T-helper 1 cell (primary cell): ENCODE data around the gene ZNF600.
"Not testable (repeated sequence)": the region's sequence is repeated elsewhere in the genome, so short reads cannot be mapped to it uniquely, and the experiment has no call there.

Source experiments
- DNase-seq, 5 donors: peaks; one replicate each; pipeline ENCODE4 v3.0.0-alpha.2; 2012 to 2020

Gene ZNF600

GRCh38 chr19:52741951-52742485, 44.6 kb downstream of the ZNF600 start:
- DNase-seq: no peak

GRCh38 chr19:52741371-52741770, 45.2 kb downstream of the ZNF600 start:
- DNase-seq: not testable (repeated sequence)

GRCh38 chr19:52739576-52739975, 47.0 kb downstream of the ZNF600 start:
- DNase-seq: no peak

- no peak for DNase-seq
Measured at GRCh38 chr19:52735734-52736133, 50.9 kb downstream of the ZNF600 start.

GRCh38 chr19:52734893-52735661, 51.5 kb downstream of the ZNF600 start, which contains the start of gene ZNF611:
Gene ZNF611 (minus strand): TSS chr19:52735044. CDS start chr19:52715894, 19,150 bp downstream.
- peak; percentile 95 to 99 (median 97) for DNase-seq

GRCh38 chr19:52734331-52734892, 52.2 kb downstream of the ZNF600 start:
- no peak for DNase-seq

- DNase-seq: not testable (repeated sequence)
Measured at GRCh38 chr19:52726051-52726450, 60.5 kb downstream of the ZNF600 start.

GRCh38 chr19:52725528-52725961, 61.0 kb downstream of the ZNF600 start:
- DNase-seq: no peak

- DNase-seq: no peak
Measured at GRCh38 chr19:52724701-52725514, 61.7 kb downstream of the ZNF600 start.

GRCh38 chr19:52723907-52724598, 62.5 kb downstream of the ZNF600 start:
- not testable (repeated sequence) for DNase-seq

GRCh38 chr19:52722062-52723003, 64.3 kb downstream of the ZNF600 start:
- no peak for DNase-seq

GRCh38 chr19:52720541-52720940, 66.0 kb downstream of the ZNF600 start:
- DNase-seq: not testable (repeated sequence)

GRCh38 chr19:52716522-52716921, 70.1 kb downstream of the ZNF600 start:
- no peak for DNase-seq

GRCh38 chr19:52715902-52716301, 70.7 kb downstream of the ZNF600 start:
- DNase-seq: peak in 1 of 5 donors; percentile 17

GRCh38 chr19:52715330-52715729, 71.3 kb downstream of the ZNF600 start:
- DNase-seq: not testable (repeated sequence)
